Measurements from ENCODE around the gene KRT17. TPM values are rescaled to one million over a fixed set of nuclear protein-coding genes. Genes with fewer than 3 reads are reported as not detected.

KRT17 gene
- total RNA-seq, 1 donor from 2014 or later = 216 TPM

DNA sequence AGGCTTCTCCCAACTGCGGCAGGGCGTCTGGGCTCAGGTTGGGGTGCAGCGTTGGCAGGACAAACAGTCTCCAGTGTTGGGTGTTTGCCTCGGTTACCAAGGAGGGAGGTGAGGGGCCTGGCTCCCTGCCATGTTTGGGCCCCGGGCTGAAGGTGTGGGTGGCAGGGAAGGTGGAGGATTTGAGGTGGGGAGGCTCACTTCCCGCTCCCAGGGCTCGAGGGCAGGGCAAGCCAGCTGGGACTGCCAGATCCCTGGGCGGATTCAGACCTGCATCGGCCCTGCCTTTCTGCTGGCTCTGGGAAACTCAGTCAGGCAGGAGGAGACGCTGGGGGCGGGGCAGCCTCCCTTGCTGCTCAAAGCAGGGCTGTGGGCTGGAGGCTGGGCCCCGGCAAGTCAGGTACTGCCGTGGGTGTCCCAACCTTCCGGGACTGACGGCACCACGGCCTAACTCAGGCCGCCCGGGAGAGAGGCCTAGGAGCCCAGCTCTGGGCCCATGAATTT, 31.3 kb upstream of the KRT17 start:
- Histone ChIP-seq H3K36me3 (ENCODE audit: control insufficient read depth, insufficient read depth, low read length) (no peaks in the 10 kb centered on the region), H3K4me3 (ENCODE audit: low read depth, low read length) (no peak overlapping the region), H3K27me3 (ENCODE audit: control insufficient read depth, insufficient read depth, low read length) (no peaks in the 10 kb centered on the region)
- DNase-seq (ENCODE audit: low read depth) = no peak
- TF ChIP-seq, protein P1, sequence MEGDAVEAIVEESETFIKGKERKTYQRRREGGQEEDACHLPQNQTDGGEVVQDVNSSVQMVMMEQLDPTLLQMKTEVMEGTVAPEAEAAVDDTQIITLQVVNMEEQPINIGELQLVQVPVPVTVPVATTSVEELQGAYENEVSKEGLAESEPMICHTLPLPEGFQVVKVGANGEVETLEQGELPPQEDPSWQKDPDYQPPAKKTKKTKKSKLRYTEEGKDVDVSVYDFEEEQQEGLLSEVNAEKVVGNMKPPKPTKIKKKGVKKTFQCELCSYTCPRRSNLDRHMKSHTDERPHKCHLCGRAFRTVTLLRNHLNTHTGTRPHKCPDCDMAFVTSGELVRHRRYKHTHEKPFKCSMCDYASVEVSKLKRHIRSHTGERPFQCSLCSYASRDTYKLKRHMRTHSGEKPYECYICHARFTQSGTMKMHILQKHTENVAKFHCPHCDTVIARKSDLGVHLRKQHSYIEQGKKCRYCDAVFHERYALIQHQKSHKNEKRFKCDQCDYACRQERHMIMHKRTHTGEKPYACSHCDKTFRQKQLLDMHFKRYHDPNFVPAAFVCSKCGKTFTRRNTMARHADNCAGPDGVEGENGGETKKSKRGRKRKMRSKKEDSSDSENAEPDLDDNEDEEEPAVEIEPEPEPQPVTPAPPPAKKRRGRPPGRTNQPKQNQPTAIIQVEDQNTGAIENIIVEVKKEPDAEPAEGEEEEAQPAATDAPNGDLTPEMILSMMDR (IDR thresholded peaks at IDR 0.05; ENCODE audit: insufficient read depth, low read length, poor library complexity, severe bottlenecking) = no peak

DNA sequence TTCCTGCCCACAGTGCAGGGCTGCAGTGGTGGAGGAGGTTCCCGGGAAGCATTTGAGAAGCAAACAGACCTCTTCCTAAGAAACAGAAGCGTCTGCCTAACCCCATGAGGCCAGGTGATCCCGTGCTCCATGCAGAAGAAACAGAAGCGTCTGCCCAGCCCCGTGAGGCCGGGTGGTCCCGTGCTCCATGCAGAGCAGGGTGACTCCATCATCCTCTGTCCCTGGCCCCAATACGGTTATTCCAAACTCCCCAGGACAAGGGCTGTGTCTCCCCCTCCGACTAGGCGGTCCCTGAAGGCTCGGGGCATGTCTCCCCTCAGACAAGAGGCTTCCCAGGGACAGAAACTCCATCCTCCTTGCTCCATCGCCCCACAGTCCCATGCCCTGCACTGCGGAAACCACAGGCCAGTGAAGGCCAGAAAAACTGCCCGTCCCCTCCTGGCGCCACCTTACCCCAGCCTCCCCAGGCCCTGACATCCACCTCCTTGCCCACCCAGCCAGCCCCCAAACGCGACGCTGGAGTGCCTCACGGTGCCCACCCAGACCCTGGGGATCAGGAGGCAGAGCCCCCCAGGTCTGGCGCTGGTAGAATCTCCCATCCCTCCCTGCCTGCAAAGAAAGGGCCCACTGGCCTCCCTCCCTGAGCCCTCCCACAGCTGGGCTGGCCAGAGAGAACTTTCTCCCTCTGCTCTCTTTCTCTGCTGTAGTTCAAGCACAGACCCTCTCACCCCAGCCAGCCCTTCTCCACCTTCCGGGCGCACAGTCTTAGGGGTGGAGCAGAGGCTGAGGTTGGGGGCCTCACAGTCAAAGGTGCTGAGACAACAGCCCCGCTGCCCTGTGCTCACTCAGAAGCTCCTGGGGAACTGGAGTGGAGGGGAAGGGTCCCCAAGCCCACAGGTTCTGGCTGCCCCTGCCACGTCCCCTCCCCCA, 30.6 kb upstream of the KRT17 start:
- Histone ChIP-seq H3K27me3 (ENCODE audit: control insufficient read depth, insufficient read depth, low read length) (no peaks in the 10 kb centered on the region), H3K36me3 (ENCODE audit: control insufficient read depth, insufficient read depth, low read length) (no peaks in the 10 kb centered on the region), H3K4me3 (ENCODE audit: low read depth, low read length) (no peak overlapping the region)
- no peak for DNase-seq (ENCODE audit: low read depth)
- TF ChIP-seq, protein P1 (IDR thresholded peaks at IDR 0.05; ENCODE audit: insufficient read depth, low read length, poor library complexity, severe bottlenecking) = no peak

DNA sequence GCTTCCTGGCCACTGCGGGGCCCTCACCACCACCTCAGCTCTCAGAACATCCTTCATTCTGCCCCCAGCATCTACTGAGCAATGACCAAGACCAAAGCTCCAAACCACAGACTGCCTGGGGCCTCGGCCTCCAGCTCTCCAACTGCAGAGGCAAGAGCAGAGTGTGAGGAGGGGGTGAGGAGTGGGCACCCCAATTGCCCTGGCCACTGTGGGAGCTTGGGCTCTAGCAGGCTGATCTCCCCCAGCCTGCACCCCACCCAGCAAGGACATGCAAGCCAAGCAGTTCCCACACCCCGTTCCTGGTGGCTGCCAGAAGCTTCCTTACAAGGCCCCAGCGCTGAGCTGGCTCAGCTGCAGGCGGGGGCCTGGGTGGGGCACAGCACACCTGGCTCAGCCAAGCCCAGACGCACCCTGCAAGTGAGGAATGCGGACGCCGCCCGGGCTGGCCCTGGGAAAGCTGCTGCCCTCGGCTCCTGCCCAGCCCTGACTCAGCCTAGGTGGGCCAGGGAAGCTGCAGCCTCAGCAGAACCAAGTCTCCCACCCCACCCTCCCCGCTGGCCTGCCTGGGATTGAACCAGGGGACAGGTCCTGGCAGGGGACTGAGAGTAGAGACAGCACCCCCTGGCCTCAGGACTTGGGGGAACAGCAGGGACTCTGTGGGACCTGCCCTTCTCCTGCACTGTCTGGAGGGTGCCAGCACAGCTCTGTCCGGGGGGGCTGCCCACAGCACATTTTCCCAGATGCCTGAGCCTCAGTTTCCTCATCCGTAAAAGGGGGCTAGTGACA, 29.7 kb upstream of the KRT17 start:
- Histone ChIP-seq H3K27me3 (ENCODE audit: control insufficient read depth, insufficient read depth, low read length) (no peaks in the 10 kb centered on the region), H3K4me3 (ENCODE audit: low read depth, low read length) (no peak overlapping the region), H3K36me3 (ENCODE audit: control insufficient read depth, insufficient read depth, low read length) (no peaks in the 10 kb centered on the region)
- no peak for DNase-seq (ENCODE audit: low read depth)
- TF ChIP-seq, protein P1 (IDR thresholded peaks at IDR 0.05; ENCODE audit: insufficient read depth, low read length, poor library complexity, severe bottlenecking) = no peak

DNA sequence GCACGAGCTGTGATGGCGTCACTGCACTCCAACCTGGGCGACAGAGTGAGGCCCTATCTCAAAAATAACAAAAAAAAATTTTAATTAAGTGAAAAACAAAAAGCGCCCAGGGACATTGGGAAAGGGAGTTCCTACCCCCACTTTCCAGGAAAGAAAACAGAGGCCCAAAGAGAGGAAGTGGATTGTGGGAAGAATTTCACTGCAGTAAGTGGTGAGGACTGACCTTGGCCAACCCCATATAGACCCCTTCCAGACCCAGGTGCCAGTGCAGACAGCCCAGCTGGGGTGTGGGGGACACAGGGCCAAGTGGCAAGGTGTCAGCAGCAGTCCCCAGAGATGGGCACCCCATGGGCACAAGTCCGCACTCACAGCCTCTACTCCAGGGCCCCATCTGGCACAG, 29.0 kb upstream of the KRT17 start:
- Histone ChIP-seq H3K4me3 (ENCODE audit: low read depth, low read length) (no peak overlapping the region), H3K36me3 (ENCODE audit: control insufficient read depth, insufficient read depth, low read length) (no peaks in the 10 kb centered on the region), H3K27me3 (ENCODE audit: control insufficient read depth, insufficient read depth, low read length) (no peaks in the 10 kb centered on the region)
- TF ChIP-seq, protein P1 (IDR thresholded peaks at IDR 0.05; ENCODE audit: insufficient read depth, low read length, poor library complexity, severe bottlenecking) = no peak
- DNase-seq (ENCODE audit: low read depth) = no peak

DNA sequence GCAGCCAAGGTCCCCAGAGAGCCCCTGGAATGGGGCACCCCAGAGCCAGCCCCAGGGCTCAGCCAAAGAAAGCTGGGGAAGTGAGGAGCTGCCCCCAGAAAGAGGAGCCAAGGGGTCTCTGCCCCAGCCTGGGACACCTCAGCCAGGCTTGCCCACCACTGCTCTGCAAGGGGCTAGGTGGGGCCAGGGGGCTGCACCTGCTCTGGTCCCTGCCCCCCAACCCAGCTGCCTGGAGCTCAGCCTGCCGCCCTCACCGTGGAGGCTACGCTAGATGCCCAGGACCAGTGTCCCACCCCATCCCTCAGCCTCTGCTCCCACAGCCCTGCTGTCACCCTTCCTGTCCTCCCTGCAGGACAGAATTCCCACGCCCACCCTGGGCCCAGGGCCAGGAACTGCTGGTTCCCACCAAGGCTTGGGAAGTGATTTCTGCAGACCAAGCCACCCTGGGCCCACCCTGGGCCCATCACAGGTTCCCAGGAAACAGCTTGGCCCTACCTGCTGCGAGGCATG, 28.1 kb upstream of the KRT17 start:
- Histone ChIP-seq H3K4me3 (ENCODE audit: low read depth, low read length) (no peak overlapping the region), H3K27me3 (ENCODE audit: control insufficient read depth, insufficient read depth, low read length) (no peaks in the 10 kb centered on the region), H3K36me3 (ENCODE audit: control insufficient read depth, insufficient read depth, low read length) (no peaks in the 10 kb centered on the region)
- no peak for DNase-seq (ENCODE audit: low read depth)
- TF ChIP-seq, protein P1 (IDR thresholded peaks at IDR 0.05; ENCODE audit: insufficient read depth, low read length, poor library complexity, severe bottlenecking) = no peak
